NB4 (cell line): Measurements from ENCODE around the gene ARIH2.

Experiments used
- DNase-seq: peaks from one replicate; pipeline ENCODE4 v3.0.0; 2010; ENCODE audit warnings: low read depth
- H3K4me3 ChIP-seq: one replicate; pipeline ENCODE4 v1.5.1; 2011; ENCODE audit warnings: mild to moderate bottlenecking, low read depth, low read length, moderate library complexity
- CTCF ChIP-seq: IDR thresholded peaks from one replicate; pipeline ENCODE4 v1.5.1; 2012; ENCODE audit warnings: low read depth, low read length
- MYC ChIP-seq: IDR thresholded peaks from 2 replicates; pipeline ENCODE4 v1.6.1; 2011; ENCODE audit warnings: low read depth, low read length
- POLR2A ChIP-seq: IDR thresholded peaks from 2 replicates; pipeline ENCODE4 v1.6.1; 2011; ENCODE audit warnings: mild to moderate bottlenecking; ENCODE audit not compliant: insufficient read length; ENCODE audit errors: extremely low read depth
- TF ChIP-seq, protein P1 (sequence below): IDR thresholded peaks from 2 replicates; pipeline ENCODE4 v1.6.1; 2011; ENCODE audit warnings: low read depth, low read length

ARIH2 gene

GRCh38 chr3:48938156-48938555 lies 19.5 kb downstream of the ARIH2 start:
- DNase-seq: no peak
- TF ChIP-seq, protein P1, sequence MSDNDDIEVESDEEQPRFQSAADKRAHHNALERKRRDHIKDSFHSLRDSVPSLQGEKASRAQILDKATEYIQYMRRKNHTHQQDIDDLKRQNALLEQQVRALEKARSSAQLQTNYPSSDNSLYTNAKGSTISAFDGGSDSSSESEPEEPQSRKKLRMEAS: no peak
- TF ChIP-seq POLR2A (no peak), MYC (no peak), CTCF (no peak)

GRCh38 chr3:48938689-48939088 lies 20.0 kb downstream of the ARIH2 start:
- TF ChIP-seq POLR2A: no peak
- TF ChIP-seq, protein P1: no peak
- TF ChIP-seq CTCF: no peak
- no peak for TF ChIP-seq MYC
- no peak overlapping the region for H3K4me3 ChIP-seq
- no peak for DNase-seq

More at GRCh38 chr3:48938156-48938555, 19.5 kb downstream of the ARIH2 start:
- no peak overlapping the region for H3K4me3 ChIP-seq

DNA sequence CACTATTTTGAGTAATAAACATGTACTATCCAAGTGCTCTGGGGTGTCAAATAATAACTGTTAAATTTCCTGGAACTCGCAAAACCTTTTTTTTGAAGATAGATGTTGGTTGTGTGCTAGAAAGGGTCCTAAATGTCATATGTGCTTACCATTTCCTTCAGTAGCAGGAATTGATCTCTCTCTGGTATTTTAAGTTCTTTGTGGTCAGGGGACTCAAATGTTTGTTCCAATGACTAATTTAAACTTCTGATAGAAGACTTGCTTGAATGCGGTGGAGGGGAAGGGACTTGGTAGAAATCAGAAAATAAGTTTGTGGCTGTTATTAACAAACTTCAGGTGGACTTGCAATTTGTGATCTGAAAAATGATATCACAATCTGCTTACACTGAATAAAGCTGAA lies 26.8 kb downstream of the ARIH2 start:
- H3K4me3 ChIP-seq: no peak overlapping the region
- no peak for TF ChIP-seq POLR2A
- no peak for DNase-seq

GRCh38 chr3:48945891-48946549 lies 27.4 kb downstream of the ARIH2 start:
- TF ChIP-seq CTCF (no peak), POLR2A (no peak), MYC (no peak)
- TF ChIP-seq, protein P1: no peak
- H3K4me3 ChIP-seq: no peak overlapping the region
- DNase-seq: no peak

DNA sequence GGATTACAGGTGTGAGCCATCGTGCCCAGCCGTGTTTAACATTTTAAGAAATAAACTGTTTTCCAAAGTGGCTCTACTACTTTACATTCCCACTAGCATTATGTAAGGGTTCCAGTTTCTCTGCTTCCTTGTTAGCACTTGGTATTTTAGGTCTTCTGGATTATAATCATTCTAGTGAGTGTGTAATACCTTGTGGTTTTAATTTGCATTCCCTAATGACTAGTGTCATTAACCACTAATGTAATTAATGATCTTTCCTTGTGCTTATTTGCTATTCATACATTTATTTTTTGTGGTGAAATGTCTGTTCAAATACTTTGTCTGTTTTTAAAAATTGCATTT lies 30.7 kb downstream of the ARIH2 start:
- no peak overlapping the region for H3K4me3 ChIP-seq
- DNase-seq: no peak
- TF ChIP-seq CTCF (no peak), MYC (no peak), POLR2A (no peak)
- TF ChIP-seq, protein P1: no peak

DNA sequence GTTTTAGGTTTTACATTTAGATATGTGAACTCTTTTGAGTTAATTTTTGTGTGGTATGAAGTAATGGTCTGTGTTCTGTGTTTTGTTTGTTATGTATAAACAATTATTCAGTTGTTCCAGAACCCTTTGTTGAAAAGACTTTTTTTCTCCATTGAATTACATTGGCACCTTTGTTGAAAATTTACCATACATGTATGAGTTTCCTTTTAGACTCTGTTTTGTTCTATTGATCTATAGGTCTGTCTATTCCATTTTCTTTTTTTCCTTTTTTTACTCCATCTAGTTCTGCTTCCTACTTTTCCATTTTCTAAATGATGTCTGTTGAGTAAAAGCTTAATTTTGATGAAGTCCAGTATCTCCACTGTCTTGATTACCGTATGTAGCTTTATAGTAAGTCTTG lies 31.4 kb downstream of the ARIH2 start:
- H3K4me3 ChIP-seq: no peak overlapping the region
- TF ChIP-seq POLR2A (no peak), MYC (no peak), CTCF (no peak)
- TF ChIP-seq, protein P1: no peak

More for the DNA sequence above, 31.4 kb downstream of the ARIH2 start:
- DNase-seq: no peak
